ENCODE data around the gene SGCD. TPM values are rescaled to one million over a fixed set of nuclear protein-coding genes. Genes with fewer than 3 reads are reported as not detected.

The SGCD gene
- total RNA-seq, 1 donor from 2014 or later, result 0.33 TPM

- Mint-ChIP-seq H3K27ac (ENCODE audit: unreplicated experiment) (no peak overlapping the region), H3K27me3 (ENCODE audit: low read depth) (no peaks in the 10 kb centered on the region), H3K9me3 (peaks cover 3% of the 10 kb centered on the region), H3K4me3 (no peak overlapping the region), H3K4me1 (no peaks in the 10 kb centered on the region), H3K36me3 (ENCODE audit: low read depth) (no peaks in the 10 kb centered on the region)
- no peak for DNase-seq (ENCODE audit: low read depth, low spot score)
- no peak for TF ChIP-seq CTCF (conservative IDR thresholded peaks at IDR 0.05)
Measured at GRCh38 chr5:156617426-156617825, 290.5 kb downstream of the SGCD start.

- H3K4me1 Mint-ChIP-seq, result peaks cover 6% of the 10 kb centered on the region
- no peak for TF ChIP-seq CTCF (conservative IDR thresholded peaks at IDR 0.05)
- DNase-seq (ENCODE audit: low read depth, low spot score), result no peak
Measured at GRCh38 chr5:156618601-156619000, 291.6 kb downstream of the SGCD start.

GRCh38 chr5:156621719-156622118 is 294.8 kb downstream of the SGCD start:
- Mint-ChIP-seq H3K4me1 (peaks cover 10% of the 10 kb centered on the region), H3K9me3 (peaks cover 3% of the 10 kb centered on the region), H3K27me3 (ENCODE audit: low read depth) (no peaks in the 10 kb centered on the region), H3K27ac (ENCODE audit: unreplicated experiment) (no peak overlapping the region), H3K4me3 (no peak overlapping the region), H3K36me3 (ENCODE audit: low read depth) (no peaks in the 10 kb centered on the region)
- TF ChIP-seq CTCF (conservative IDR thresholded peaks at IDR 0.05), result no peak
- DNase-seq (ENCODE audit: low read depth, low spot score), result no peak

More at GRCh38 chr5:156618601-156619000, 291.6 kb downstream of the SGCD start:
- no peaks in the 10 kb centered on the region for H3K36me3 Mint-ChIP-seq (ENCODE audit: low read depth)
- no peaks in the 10 kb centered on the region for H3K27me3 Mint-ChIP-seq (ENCODE audit: low read depth)
- no peak overlapping the region for H3K4me3 Mint-ChIP-seq
- peaks cover 3% of the 10 kb centered on the region for H3K9me3 Mint-ChIP-seq
- no peak overlapping the region for H3K27ac Mint-ChIP-seq (ENCODE audit: unreplicated experiment)

DNA sequence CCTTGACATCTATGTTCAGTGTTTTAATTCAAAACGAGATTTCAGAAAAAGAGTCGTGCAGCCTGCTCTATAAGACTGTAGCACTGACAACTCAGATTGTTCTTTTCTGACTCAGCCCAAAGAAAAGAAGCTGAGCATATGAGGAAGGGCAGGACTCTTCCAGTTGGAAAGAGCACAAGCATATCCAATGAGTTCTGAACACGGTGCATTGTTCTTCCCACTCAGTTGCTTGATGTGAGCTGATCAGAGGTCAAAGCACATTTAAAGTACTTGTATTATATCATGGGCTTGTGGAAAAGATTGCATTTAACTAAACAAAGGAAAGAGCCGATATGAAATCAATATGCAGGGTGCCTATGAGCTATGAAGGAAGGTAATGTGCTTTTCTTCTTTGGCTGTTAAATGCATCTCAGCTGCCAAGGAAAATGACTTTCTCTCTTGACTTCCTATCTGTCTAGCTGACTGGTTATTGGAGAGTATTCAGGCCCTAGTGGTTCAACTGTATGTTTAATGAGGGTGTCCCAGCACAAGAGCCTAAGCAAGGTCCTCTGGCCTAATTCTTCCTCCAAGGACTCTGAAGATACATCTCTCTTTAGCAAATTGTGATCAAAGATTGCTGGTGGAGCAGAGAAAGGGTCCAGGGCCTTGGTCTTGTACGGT is 296.5 kb downstream of the SGCD start:
- Mint-ChIP-seq H3K36me3 (ENCODE audit: low read depth) (no peaks in the 10 kb centered on the region), H3K4me3 (no peak overlapping the region), H3K9me3 (no peaks in the 10 kb centered on the region), H3K4me1 (peaks cover 10% of the 10 kb centered on the region), H3K27me3 (ENCODE audit: low read depth) (no peaks in the 10 kb centered on the region), H3K27ac (ENCODE audit: unreplicated experiment) (no peak overlapping the region)
- TF ChIP-seq CTCF (conservative IDR thresholded peaks at IDR 0.05), result no peak
- DNase-seq (ENCODE audit: low read depth, low spot score), result no peak

DNA sequence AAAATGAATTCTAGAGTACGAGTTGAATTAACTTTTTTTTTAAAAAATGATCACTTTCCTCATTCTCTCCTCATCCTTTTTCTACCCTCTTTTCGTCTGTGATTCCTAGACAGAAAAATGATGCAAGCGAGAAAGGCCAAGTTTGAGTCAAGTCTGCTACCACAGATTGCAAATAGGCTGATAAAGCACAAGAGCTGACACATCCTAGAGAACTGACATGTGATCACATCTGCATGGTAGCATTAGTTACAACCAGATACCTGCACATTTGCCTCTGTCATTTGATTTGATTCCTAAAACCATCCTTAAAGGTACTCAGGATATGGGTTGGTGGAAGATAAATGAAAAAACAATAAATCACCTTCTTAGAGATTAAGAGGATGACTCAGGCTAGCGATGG is 297.7 kb downstream of the SGCD start:
- no peaks in the 10 kb centered on the region for H3K36me3 Mint-ChIP-seq (ENCODE audit: low read depth)
- DNase-seq (ENCODE audit: low read depth, low spot score), result no peak
- no peak overlapping the region for H3K4me3 Mint-ChIP-seq
- no peak for TF ChIP-seq CTCF (conservative IDR thresholded peaks at IDR 0.05)
- H3K27ac Mint-ChIP-seq (ENCODE audit: unreplicated experiment), result no peak overlapping the region
- H3K27me3 Mint-ChIP-seq (ENCODE audit: low read depth), result no peaks in the 10 kb centered on the region
- peaks cover 10% of the 10 kb centered on the region for H3K4me1 Mint-ChIP-seq
- H3K9me3 Mint-ChIP-seq, result no peaks in the 10 kb centered on the region
